ENCODE measurements around the gene HLF.

DNA sequence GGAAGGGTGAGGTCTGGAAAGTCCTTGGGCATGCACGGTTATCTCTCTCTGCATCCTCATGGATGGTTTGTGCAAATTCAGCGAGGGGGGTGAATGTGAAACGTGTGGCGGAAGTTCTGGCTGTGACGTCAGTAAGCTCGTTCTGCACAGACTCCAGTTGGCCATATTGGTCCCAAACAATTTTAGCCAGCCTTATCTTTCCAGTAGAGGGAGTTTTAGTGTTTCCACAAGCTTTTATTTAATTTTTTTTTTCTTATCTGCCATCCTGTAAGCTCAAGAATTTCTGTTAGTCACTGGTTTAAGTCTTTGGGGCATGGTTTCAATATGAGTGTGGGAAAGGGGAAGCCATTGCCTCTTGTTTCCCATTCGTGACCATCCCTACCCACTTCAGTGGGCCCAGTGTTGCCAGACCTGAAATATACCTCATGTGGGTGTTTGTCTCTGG, 39.0 kb downstream of the HLF start:
- TF ChIP-seq, protein P1, sequence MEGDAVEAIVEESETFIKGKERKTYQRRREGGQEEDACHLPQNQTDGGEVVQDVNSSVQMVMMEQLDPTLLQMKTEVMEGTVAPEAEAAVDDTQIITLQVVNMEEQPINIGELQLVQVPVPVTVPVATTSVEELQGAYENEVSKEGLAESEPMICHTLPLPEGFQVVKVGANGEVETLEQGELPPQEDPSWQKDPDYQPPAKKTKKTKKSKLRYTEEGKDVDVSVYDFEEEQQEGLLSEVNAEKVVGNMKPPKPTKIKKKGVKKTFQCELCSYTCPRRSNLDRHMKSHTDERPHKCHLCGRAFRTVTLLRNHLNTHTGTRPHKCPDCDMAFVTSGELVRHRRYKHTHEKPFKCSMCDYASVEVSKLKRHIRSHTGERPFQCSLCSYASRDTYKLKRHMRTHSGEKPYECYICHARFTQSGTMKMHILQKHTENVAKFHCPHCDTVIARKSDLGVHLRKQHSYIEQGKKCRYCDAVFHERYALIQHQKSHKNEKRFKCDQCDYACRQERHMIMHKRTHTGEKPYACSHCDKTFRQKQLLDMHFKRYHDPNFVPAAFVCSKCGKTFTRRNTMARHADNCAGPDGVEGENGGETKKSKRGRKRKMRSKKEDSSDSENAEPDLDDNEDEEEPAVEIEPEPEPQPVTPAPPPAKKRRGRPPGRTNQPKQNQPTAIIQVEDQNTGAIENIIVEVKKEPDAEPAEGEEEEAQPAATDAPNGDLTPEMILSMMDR (conservative IDR thresholded peaks at IDR 0.05; ENCODE audit: low read depth, low read length), result no peak
- TF ChIP-seq EZH2 (IDR thresholded peaks at IDR 0.05; ENCODE audit: borderline replicate concordance, low read depth, low read length, poor library complexity, severe bottlenecking), result no peak

Measured in A673 (cell line).